Panc1 (cell line): ENCODE data around the gene SERINC3. TPM values are rescaled to one million over a fixed set of nuclear protein-coding genes. Genes with fewer than 3 reads are reported as not detected.

Experiments
- ATAC-seq: fragments of 200-7000 bp; cut with Tn5 transposase; 2 replicates; pipeline ENCODE4 v1.9.1; 2020; ENCODE audit warnings: mild to moderate bottlenecking, moderate library complexity
- BruUV-seq: library from RNA; stranded (reverse); fragments of 400-500 nt; replicated peaks from 2 replicates; lab custom pipeline; 2021; lab: Mats Ljungman, UMichigan
- CTCF ChIA-PET: fragments of 300-600 bp; sonication (Branson Sonifier 250); formaldehyde crosslinking; loops from one replicate; lab custom pipeline; 2022; ENCODE audit warnings: antibody characterized with exemption; lab: Charles Lee
- POLR2A ChIA-PET: fragments of 300-600 bp; sonication (Branson Sonifier 250); formaldehyde crosslinking; loops from one replicate; lab custom pipeline; 2022; ENCODE audit warnings: antibody characterized with exemption; lab: Charles Lee
- DNase-seq: peaks from one replicate; pipeline ENCODE4 v3.0.0-alpha.2; 2010; ENCODE audit warnings: low read depth, low spot score
- H3K27ac ChIP-seq: 2 replicates; pipeline ENCODE4 v1.5.1; 2011; ENCODE audit warnings: mild to moderate bottlenecking, low read length, inconsistent platforms
- H3K27me3 ChIP-seq: fragments of 200-500 bp; sonication (Bioruptor generic); 2 replicates; pipeline ENCODE4 v1.6.0; 2014; ENCODE audit warnings: low read length, inconsistent platforms; ENCODE audit not compliant: control insufficient read depth, insufficient read depth
- H3K36me3 ChIP-seq: fragments of 200-500 bp; sonication (Bioruptor generic); 2 replicates; pipeline ENCODE4 v1.5.1; 2014; ENCODE audit warnings: inconsistent platforms, mild to moderate bottlenecking, low read length, moderate library complexity; ENCODE audit not compliant: control insufficient read depth, insufficient read depth
- H3K4me1 ChIP-seq: 2 replicates; pipeline ENCODE4 v1.5.1; 2011; ENCODE audit warnings: inconsistent platforms, mild to moderate bottlenecking, low read length, moderate library complexity; ENCODE audit not compliant: control insufficient read depth, insufficient read depth
- H3K4me3 ChIP-seq, 2 experiments: 2 replicates each; pipeline ENCODE4 v1.5.1; 2011 to 2012; ENCODE audit warnings: low read depth in 2 of 2, low read length in 2 of 2, mild to moderate bottlenecking in 2 of 2, inconsistent platforms in 1 of 2, moderate library complexity in 1 of 2
- H3K9me3 ChIP-seq: fragments of 200-500 bp; sonication (Bioruptor generic); 2 replicates; pipeline ENCODE4 v1.5.1; 2014; ENCODE audit warnings: low read depth, mild to moderate bottlenecking, inconsistent platforms, low read length, moderate library complexity; ENCODE audit not compliant: control insufficient read depth, insufficient read depth
- CTCF ChIP-seq: fragments of 450-650 bp; IDR thresholded peaks from 2 replicates; pipeline ENCODE4 v1.5.1; 2017; ENCODE audit warnings: mild to moderate bottlenecking
- POLR2AphosphoS5 ChIP-seq: IDR thresholded peaks from 2 replicates; pipeline ENCODE4 v1.6.1; 2012; ENCODE audit warnings: mild to moderate bottlenecking, low read depth, low read length, moderate library complexity
- REST ChIP-seq, 2 experiments: IDR thresholded peaks; 2 replicates each; pipeline ENCODE4 v1.6.1; 2011 to 2012; ENCODE audit warnings: low read depth in 2 of 2, control low read depth in 1 of 2, low read length in 1 of 2, mild to moderate bottlenecking in 1 of 2, moderate library complexity in 1 of 2; ENCODE audit not compliant: insufficient read depth in 1 of 2
- SIN3A ChIP-seq: IDR thresholded peaks from 2 replicates; pipeline ENCODE4 v1.6.1; 2012; ENCODE audit warnings: low read depth, mild to moderate bottlenecking, low read length, moderate library complexity, borderline replicate concordance; ENCODE audit not compliant: insufficient read depth
- TCF7L2 ChIP-seq: IDR thresholded peaks from 2 replicates; pipeline ENCODE4 v1.6.1; 2011; ENCODE audit warnings: mild to moderate bottlenecking, low read depth, low read length, inconsistent platforms
- in situ Hi-C: cut with HindIII; loops from 2 replicates; pipeline ENCODE4 v1.10.0; 2016; ENCODE audit warnings: low sequenced_read_pairs, low pct_unique_long_range_greater_than_20kb
- intact Hi-C: fragments of 100-400 bp; cut with micrococcal nuclease; formaldehyde crosslinking; loops from one replicate; pipeline ENCODE4 v1.10.0; 2022; ENCODE audit not compliant: unreplicated experiment
- total RNA-seq: library from RNA; stranded (reverse); gene quantifications from one replicate; pipeline ENCODE4 v1.2.1, GENCODE V29; 2021; ENCODE audit not compliant: unreplicated experiment

Gene SERINC3
- total RNA-seq, 1 experiment from 2014 or later, result 76.4 TPM

- ChIA-PET POLR2A (no interaction called here), CTCF (no interaction called here)
- BruUV-seq, result no TSS peak
- DNase-seq, result no peak
- no peak for TF ChIP-seq TCF7L2
- no peak for TF ChIP-seq REST (IDR thresholded peaks at IDR 0.05; ENCODE audit: insufficient read depth in 1 of 2, low read depth in 2 of 2, low read length in 1 of 2)
- no peak for TF ChIP-seq SIN3A
- TF ChIP-seq CTCF, result no peak
- no peak for TF ChIP-seq POLR2AphosphoS5
- Histone ChIP-seq H3K36me3 (peaks cover 14% of the 10 kb centered on the region), H3K4me1 (no peaks in the 10 kb centered on the region), H3K4me3 (no peak overlapping the region), H3K27ac (no peak overlapping the region), H3K27me3 (no peaks in the 10 kb centered on the region), H3K9me3 (no peaks in the 10 kb centered on the region)
- in situ Hi-C loops, result no loop called here
- ATAC-seq, result no peak
- intact Hi-C loops, result no loop called here
Measured at GRCh38 chr20:44501448-44501847, 20.4 kb downstream of the SERINC3 start.

GRCh38 chr20:44500221-44500620, 21.6 kb downstream of the SERINC3 start:
- BruUV-seq, result no TSS peak
- no peaks in the 10 kb centered on the region for H3K9me3 ChIP-seq
- in situ Hi-C loops, result no loop called here
- no peaks in the 10 kb centered on the region for H3K27me3 ChIP-seq
- no peaks in the 10 kb centered on the region for H3K4me1 ChIP-seq
- intact Hi-C loops, result no loop called here
- DNase-seq (no peak), ATAC-seq (no peak)
- H3K27ac ChIP-seq, result no peak overlapping the region
- ChIA-PET POLR2A (no interaction called here), CTCF (no interaction called here)
- no peak for TF ChIP-seq POLR2AphosphoS5
- no peak for TF ChIP-seq REST (IDR thresholded peaks at IDR 0.05; ENCODE audit: insufficient read depth in 1 of 2, low read depth in 2 of 2, low read length in 1 of 2)
- no peak for TF ChIP-seq SIN3A
- TF ChIP-seq TCF7L2, result no peak
- H3K4me3 ChIP-seq, result no peak overlapping the region
- peaks cover 14% of the 10 kb centered on the region for H3K36me3 ChIP-seq
